HG03460 (cell line): ENCODE measurements around the gene NRXN2.

ENCODE experiments used
- ATAC-seq: cut with Tn5 transposase; IDR thresholded peaks from one replicate; pipeline ENCODE4 v1.9.1; 2021; ENCODE audit not compliant: unreplicated experiment

NRXN2 gene

DNA sequence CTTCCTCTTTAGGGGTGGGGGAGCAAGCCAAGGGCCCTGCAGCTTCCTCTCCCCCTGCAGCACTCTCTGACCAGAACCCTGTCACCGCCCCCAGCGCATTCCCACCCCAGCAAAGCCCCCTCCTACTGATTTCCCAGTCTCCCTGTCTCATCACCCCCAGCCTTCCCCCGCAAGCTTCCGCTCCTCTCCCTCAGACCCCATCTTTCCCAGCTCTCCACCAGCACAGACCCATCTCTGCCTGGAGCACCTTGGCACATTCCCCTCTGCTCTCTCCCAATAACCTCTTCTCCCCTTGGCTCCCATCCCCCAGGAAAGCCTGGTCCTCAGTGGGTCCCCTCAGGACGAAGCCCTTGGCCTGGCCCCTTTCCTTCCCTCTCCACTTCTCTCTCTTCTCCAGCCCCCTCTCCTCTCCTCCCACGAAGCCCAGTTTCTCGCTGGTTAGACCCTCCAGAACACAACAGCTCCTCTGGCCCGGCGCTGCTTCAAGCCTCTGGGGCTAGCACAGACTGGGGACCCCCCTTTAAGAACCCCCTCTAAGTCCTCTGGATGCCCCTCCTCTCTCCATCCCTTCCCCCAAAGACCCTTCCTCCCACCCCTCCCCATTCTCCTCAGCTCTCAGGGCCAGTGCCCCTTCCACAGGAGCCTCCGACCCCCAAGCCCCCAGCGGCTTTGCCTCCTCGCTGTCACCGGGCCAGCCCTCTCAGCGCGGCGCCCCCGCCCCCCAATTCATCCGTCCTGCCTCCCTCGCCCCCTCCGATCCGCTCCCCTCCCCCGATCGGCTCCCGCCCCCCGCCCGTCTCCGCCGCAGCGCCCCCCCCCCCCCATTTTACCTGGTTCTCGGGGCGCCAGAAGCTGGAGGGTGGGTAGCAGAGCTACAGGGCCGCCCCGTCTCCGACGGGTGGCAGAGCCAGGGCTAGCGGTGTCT, 594 bp downstream of the NRXN2 start:
- no peak for ATAC-seq

DNA sequence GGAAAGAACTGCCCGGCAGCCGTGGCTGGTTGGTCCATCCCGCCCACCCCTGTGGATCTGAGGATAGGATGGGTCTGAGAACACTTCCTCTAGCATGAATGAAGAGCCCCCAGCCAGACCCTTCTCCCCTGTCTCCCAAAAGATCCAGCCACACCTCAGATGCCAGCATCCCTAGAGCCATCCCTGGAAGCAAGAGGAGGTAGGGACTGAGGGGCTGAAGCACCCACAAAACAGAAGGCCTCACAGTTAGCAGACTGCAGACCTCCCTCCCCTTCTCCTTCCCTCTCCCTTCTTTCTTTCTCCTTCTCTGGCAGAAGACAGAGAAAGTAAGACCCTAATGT, 1.7 kb downstream of the NRXN2 start:
- ATAC-seq: no peak

DNA sequence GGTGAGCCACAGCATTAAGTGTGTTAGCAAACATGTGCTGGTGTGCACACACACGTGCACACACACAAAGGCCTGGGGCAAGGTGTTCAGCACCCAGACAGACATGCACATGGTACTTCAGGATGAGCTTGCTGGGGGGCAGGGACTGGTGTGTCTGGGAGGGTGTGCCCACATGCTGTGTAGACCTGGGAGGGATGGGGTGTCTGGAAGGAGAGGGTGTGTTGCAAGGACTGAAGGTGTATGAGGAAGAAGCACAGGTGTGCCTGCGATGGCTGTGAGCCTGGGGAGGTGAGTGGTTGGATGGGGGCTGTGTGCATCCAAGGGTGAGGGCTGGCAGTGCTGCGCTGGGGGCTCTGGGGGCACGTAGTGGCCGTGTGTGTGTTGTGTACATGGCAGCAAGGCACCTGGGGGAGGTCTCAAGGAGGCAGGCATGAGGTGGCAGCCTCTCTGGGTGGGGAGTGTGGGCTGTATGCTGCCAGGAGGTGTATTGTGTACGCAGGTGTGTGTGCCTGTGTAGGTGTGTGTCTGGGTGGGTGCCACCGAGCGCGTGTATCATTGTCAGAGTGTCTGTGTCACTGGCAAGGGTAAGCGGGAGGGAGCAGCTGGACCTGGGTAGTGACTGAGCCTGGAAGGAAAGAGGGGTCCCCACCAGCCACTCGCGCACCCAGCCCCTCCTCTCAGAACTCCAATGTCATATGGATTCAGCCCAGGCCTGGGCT, 2.2 kb downstream of the NRXN2 start:
- no peak for ATAC-seq

DNA sequence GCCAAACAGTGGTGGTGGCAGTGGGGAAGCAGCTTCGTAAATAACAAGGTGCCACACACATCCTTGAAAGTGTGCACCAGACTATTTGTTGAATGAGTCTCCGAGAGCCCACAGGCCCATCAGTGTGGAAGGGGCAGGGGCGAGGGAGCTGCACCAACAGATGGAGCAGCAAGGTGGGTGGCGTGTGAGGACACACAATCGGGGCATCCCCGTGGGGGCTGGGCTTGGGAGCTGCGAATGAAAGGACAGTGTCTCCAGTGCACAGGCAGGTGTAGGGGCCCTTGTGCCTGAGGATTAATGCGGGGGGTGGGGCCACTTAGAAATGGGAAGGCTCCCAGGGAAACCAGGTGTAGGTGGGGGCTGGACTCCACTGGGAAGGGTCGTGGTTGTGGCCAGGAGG, 2.8 kb downstream of the NRXN2 start:
- ATAC-seq: no peak

DNA sequence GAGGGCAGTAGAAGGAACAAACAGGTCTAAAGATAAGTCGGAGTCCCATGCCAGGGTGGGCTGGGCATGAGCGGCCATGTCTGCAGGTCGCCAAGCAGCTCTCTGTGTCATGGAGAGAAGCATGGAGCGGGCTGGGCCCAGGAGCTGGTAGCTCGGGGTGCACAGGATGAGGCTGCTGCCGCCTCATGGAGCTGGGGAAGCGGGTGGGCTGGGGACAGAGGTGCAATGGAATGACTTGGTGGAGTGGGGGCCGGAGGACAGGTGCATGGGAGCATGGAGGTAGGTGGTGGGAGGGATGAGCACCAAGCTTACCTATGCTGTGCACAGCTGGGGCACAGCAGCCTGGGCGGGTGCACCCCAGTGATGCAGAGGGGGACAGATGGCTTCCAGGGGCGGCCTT, 3.6 kb downstream of the NRXN2 start:
- ATAC-seq: no peak

DNA sequence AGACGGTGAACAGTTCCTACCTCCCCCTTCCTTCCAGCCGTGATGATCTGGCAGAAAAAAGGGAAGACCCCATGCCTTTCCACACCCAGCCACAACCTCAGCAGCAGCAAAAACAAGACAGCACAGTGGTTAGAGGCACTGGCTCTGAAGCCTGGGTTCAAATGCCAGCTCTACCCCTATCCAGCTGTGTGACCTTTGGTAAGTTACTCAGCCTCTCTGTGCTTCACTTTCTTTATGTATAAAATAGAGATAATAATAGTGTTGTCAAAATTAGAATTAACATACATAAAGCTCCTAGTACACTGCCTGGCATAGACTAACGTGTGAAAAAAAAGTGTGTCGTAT, 4.2 kb downstream of the NRXN2 start:
- ATAC-seq: no peak

DNA sequence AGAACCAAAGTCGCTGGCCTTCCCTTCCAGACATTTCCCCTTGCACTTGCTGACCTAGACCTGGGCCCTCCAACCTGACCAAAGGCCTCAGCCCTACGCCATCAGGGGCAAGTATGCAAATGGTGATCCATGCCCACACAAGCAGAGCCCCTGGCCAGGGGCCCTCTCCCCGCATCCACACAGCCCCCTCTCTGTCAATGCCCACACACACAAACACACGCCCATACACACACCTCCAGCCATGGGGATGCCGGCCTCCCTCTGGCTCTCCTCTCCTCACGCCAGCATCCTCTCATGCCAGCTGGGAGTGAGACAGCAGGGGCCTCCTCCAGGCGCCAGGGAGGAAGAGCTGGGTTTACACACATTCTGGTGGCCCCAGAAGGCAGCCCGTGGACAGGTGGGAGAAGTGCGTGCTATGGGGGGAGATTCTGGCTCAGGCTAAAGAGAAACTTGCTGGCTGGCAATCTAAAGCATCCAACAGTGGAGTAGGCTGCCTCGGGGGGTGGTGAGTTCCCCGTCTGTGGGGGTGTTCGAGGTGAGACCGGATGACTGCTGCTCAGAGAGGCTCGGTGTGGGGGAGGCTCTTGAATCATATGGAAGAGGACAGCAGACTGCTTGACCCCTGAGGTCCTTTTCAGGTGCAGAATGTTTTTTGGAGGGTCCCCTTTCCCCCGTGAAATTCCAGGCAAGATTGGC, 4.8 kb downstream of the NRXN2 start:
- no peak for ATAC-seq

DNA sequence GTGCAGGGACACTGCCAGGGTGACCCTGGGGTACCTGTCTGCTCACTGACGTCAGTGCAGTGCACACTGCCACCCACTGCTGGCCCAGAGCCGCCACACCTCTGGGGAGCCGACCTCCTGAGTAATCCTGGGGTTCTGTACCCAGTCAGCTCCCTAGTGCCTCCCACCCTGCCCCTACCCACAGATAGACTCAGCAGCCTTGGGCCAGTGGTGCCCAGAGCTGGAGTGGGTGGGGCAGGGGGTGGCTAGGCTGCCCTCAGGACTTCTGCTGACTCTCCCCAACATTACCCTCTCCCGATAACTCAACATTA, 5.8 kb downstream of the NRXN2 start:
- no peak for ATAC-seq

DNA sequence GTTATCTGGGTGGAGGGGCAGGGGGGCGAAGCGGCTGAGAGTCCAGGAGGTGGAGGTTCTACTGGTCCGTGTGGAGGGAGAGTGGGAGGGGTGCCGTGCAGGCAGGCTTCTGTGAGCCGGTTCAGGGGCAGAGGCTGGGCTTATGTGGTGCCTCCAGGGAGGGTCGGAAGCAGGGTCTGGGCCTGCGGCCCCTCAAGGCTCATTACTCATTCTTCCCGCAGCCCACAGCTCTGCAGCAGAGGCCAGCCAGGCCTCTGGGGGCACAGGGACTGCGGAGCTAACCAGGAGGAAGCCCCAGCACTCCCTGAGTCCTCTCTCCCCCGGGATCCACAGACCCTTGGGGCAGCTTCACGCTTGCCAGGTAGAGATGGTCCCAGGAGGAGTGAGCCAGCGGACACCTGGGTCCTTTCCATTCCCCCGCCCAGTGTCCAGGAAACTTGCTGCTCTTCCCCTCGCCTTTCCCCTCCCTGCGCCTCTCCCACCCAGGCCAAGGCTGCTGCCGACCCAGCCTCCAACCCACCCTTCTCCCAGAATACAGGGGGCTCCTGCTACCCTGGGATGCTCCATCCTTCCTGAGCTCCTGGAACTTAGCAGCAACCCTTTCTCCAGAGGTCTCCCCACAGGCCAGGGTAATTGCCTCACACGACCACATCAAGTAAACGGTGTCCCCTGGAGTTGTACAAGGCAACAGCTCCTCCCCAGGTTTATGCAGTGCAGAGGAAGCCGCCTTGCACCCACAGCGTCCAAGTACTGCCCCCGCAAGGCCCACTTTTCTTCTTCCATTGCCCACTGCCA, 6.3 kb downstream of the NRXN2 start:
- no peak for ATAC-seq

DNA sequence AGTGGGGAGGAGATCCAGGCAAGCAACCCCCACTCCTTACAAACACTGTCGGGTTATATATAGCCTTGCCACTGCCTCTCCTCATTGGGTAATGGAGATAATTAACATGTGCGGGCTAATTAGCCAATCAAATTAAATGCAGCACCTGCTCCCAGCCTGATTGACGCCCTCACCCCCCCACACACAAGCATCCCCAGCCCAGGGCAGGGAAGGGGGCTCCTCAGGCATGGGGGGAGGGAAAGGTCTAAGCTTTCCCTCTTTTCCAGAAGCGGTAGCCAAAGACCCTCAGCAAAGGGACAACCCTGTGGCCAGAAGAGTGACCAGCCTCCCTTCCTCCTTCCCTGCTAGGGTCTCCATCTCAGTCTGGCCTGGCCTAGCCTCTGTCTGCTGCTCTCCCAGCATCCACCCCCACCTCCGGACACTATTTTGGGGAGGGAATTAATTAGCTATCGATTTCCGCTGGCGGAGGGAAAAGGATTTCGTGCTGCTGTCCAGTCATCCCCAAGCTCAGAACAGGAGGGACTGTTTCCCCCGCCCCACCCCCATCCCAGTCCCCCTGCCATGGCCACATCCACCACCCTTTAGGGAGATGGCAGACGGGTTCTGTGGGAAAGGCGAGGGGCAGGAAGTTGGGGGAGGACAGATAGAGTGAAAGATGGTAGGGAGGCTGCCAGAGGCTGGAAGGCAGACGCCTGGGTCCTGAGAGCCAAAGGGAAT, 7.1 kb downstream of the NRXN2 start:
- no peak for ATAC-seq

DNA sequence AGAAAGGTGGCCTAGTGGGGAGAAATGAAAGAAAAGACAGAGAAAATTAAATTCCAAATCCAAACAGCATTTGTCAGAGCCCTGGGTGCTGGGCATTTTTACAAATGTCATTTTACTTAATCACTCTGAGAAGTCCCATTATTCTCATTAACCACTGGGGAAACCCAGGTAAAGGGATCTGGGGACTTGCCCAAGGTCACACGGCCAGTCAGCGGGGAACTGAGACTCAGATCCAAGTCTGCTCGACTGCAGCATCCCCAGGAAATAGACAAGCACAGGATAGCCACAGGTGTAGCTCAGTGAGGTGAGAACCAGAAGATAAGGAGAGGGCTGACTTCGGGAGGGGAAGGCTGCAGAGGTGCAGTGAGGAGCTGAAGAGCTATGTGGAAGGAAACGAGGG, 7.9 kb downstream of the NRXN2 start:
- ATAC-seq: no peak

DNA sequence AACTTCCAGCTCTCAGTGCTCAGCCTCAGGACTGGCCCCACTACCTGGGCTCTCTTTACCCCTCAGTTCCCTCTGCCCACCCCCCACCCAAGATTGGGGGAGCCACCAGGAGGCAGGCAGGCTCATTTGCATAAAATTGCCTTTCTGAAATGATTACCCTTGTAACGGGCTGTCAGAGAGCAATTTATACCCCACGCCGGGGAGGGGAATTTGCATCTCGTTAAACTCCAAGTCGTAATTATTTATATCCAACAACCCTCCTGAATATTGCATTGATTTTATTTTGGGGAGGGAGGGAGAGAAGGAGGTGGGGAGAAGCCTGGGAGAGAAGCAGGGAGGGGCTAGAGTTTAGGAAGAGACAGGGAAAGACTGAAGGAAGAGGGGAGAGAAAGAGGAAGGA, 8.3 kb downstream of the NRXN2 start:
- no peak for ATAC-seq

DNA sequence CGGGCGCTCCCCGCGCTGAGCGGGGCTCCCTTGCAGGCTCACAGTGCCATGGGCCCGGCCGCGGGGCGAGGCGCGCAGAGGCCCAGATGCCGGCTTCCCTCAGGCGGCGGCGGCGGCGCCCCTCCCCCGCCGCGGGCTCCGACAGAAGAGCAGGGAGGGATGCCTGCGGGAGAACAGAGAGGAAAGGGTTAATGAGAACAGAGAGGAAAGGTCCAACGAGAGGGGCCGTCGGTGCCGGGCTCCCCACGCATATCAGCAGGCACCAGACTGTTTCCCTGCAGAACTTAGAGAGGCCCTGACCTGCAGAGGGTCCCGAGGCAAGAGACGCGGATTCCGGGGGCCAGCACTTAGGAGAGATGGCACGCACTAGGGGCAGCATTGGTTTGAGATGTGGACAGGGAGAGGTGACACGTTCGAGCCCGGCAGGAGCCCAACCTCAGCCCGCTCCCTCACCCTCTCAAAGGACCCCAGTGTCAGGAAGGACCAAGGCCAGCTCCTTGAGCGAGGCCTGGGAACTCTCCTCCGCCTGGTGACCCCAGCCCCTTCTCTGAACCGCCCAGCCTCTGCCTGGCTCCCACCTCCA, 9.1 kb downstream of the NRXN2 start:
- no peak for ATAC-seq

DNA sequence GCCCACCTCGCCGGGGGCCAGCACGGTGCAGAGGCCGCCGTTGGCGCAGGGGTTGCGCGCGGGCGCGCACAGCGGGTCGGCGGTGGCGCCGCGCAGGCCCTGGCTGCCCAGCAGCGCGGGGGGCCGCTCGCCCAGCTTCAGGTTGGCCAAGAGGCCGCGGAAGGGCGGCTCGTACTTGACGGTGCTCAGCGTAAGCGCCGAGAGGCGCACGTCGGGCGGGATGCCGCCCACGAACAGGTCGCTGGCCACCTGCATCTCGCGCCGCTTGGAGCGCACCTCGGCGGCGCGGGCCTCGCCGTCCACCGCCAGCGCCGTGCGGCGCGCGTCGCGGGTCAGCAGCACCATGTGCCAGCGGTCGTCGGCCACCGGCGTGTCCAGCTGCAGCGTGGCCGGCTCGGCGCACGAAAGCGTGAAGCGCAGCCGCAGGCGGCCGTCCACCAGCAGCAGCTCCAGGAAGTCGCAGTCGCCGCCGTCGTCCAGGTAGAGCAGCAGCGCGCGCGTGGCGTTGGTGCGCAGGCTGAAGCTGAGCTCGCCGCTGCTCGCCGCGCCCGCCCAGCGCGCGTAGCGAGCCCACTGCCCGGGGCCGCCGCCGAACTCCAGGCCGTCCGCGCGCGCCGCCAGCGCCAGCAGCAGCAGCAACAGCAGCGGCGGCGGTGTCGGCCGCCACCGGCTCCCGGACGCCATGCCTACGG, 9.8 kb downstream of the NRXN2 start:
- no peak for ATAC-seq

DNA sequence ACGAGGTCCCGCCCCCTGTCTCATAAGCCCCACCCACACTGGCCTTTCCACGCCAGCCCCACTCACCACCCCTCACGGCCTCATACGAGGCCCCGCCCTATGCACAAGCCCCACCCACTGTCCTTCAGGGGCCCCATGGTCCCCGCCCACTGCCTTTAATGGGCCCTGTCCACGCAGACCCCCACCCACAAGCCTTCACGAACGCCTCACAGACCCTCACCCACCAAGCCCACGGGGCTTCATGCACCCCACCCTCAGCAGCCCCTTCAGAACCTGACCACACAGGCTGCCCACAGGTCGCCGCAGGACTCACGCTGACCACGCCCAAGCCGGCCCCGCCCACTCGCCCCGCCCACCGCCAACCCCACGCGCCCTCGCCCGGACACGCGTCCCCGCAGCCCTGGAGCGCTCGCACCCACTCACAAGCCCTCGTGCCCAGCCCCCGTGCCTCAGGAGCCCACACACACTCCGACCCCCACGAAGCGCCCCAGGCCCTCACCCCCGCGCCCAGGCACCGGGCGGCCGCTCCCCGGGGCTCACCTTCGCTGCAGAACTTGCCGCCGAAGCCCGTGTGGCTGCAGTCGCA, 10.5 kb downstream of the NRXN2 start:
- ATAC-seq: no peak

DNA sequence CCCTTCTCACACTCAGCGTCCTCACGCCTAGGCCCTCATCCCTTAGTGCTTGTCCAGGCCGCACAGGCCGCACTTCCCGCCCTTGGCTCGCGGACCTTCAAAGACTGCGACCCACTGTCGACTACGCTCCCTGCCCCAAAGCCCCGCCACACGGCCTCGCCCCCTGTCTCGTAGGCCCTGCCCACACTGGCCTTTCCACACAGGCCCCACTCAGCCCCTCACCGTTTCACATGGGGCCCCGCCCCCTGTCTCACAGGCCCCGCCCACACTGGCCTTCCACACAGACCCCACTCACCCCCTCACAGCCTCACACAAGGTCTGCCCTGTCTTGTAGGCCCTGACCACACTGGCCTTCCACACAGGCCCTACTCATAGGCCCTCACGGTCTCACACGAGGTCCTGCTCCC, 11.0 kb downstream of the NRXN2 start:
- ATAC-seq: no peak

DNA sequence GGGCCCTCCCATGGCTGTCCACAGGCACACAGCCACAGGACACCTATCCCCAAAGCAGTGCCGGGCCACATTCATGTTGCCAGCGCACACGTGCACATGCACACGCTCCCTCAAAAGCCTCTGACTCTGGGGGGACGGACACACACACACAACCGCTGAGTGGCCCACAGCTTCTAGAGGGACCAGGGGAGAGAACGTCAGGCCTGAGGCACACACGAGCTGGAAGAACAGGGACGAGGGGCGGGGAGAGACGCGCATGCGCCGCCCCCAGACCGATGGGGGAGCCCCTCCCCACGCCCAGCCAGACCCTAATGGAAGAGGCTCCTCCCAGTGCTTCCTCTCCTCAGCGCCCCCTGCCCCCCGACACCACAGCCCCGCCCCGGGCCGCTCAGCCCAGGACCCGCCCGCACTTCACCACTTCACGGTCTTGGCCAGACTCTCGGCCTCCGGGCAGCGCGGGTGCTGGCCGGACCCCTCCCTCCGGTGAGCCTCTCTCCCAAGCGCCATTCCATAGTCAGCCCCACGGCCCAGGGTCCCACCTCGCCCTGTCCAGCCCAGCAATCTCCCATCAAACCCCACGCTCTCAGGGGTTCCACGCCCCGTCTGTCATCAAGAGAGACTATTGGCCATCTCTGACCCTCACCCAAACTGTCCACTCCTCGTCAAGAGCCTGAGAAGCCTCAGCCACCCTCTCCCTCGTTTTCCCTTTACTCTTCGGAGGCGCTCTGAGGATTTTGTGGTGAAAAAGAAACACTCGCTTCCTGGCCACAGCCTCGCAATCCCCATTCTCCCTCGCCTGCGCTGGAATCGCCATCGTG, 11.7 kb downstream of the NRXN2 start:
- ATAC-seq: no peak

DNA sequence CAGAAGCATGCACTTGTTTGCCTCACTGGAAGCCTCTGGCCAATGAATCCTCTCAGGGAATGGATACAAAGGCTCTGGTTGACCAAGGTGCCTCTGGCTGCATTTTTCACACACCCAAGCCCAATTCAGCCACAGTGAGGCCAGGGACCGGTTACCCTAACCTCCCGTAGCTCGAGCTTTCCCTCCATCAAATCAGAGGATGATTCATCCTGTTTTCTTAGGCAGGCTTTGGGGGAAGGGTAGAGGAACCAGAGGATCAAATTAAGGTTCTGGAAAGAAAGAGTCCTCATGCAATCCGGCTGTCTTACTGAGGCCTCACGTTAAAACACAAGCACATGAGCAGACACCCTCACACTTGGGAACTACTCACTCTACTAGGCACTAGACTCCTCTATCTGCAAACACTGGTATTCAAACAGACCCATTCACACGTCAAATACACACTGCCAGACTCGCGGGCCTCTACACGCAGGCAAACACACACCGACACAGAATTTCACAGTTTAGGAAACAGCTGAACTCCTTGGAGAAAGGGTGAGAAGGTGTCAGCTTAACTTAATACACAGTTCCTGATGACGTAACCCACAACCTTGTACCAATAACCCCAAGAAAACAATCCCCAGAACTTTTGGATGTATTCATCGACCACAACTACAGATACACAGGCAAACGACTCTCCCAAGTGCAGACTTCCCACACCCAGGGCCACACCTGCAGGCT, 12.4 kb downstream of the NRXN2 start:
- no peak for ATAC-seq
